DND-41 (cell line): ENCODE data around the gene RALA.
A peak's percentile ranks its signal among the peaks of the same experiment; 100 is the strongest.

ENCODE experiments used
- ATAC-seq: fragments of 200-7000 bp; cut with Tn5 transposase; 3 replicates; pipeline ENCODE4 v1.9.1; 2021; ENCODE audit warnings: low read depth; ENCODE audit not compliant: insufficient read depth
- DNase-seq: peaks from one replicate; pipeline ENCODE4 v3.0.0-alpha.2; 2020
- H2AFZ ChIP-seq: 2 replicates; pipeline ENCODE4 v1.6.0; 2012; ENCODE audit warnings: low read depth, low read length
- H3K27ac ChIP-seq: 2 replicates; pipeline ENCODE4 v1.5.1; 2012; ENCODE audit warnings: low read length, inconsistent platforms
- H3K27me3 ChIP-seq: fragments of 200-600 bp; sonication (generic); 2 replicates; pipeline ENCODE4 v1.6.0; 2012; ENCODE audit warnings: low read length, mild to moderate bottlenecking, inconsistent platforms; ENCODE audit not compliant: insufficient read depth, poor library complexity
- H3K36me3 ChIP-seq: 2 replicates; pipeline ENCODE4 v1.5.1; 2012; ENCODE audit warnings: low read length, inconsistent platforms; ENCODE audit not compliant: insufficient read depth
- H3K4me1 ChIP-seq: 2 replicates; pipeline ENCODE4 v1.5.1; 2012; ENCODE audit warnings: mild to moderate bottlenecking, low read length; ENCODE audit not compliant: insufficient read depth
- H3K4me2 ChIP-seq: 2 replicates; pipeline ENCODE4 v1.6.0; 2012; ENCODE audit warnings: mild to moderate bottlenecking, moderate library complexity, low read length, inconsistent platforms; ENCODE audit not compliant: insufficient read depth
- H3K4me3 ChIP-seq, 2 experiments: fragments of 200-600 bp in 1 of 2; shearing (Covaris generic) in 1 of 2; 2 replicates each; pipeline ENCODE4 v1.5.1; 2012 to 2016; ENCODE audit warnings: inconsistent platforms in 2 of 2, low read length in 2 of 2, mild to moderate bottlenecking in 2 of 2, low read depth in 1 of 2, moderate library complexity in 1 of 2
- H3K79me2 ChIP-seq: 2 replicates; pipeline ENCODE4 v1.6.0; 2012; ENCODE audit warnings: low read length, inconsistent platforms; ENCODE audit not compliant: insufficient read depth
- H3K9ac ChIP-seq: 2 replicates; pipeline ENCODE4 v1.6.0; 2012; ENCODE audit warnings: low read depth, mild to moderate bottlenecking, inconsistent platforms, low read length, moderate library complexity
- H3K9me3 ChIP-seq: 2 replicates; pipeline ENCODE4 v1.5.1; 2012; ENCODE audit warnings: low read length, moderate library complexity, mild to moderate bottlenecking, inconsistent platforms; ENCODE audit not compliant: insufficient read depth, severe bottlenecking
- H4K20me1 ChIP-seq: 2 replicates; pipeline ENCODE4 v1.6.0; 2012; ENCODE audit warnings: low read length; ENCODE audit not compliant: insufficient read depth
- EZH2 ChIP-seq: IDR thresholded peaks from 3 replicates; pipeline ENCODE4 v1.6.1; 2012; ENCODE audit warnings: borderline replicate concordance, low read depth, mild to moderate bottlenecking, moderate library complexity, low read length, inconsistent platforms; ENCODE audit not compliant: severe bottlenecking
- TF ChIP-seq, protein P1 (sequence below): IDR thresholded peaks from 2 replicates; pipeline ENCODE4 v1.5.1; 2012; ENCODE audit warnings: borderline replicate concordance, low read length, moderate library complexity, mild to moderate bottlenecking; ENCODE audit not compliant: poor library complexity, severe bottlenecking; ENCODE audit errors: extremely low read depth

The RALA gene

DNA sequence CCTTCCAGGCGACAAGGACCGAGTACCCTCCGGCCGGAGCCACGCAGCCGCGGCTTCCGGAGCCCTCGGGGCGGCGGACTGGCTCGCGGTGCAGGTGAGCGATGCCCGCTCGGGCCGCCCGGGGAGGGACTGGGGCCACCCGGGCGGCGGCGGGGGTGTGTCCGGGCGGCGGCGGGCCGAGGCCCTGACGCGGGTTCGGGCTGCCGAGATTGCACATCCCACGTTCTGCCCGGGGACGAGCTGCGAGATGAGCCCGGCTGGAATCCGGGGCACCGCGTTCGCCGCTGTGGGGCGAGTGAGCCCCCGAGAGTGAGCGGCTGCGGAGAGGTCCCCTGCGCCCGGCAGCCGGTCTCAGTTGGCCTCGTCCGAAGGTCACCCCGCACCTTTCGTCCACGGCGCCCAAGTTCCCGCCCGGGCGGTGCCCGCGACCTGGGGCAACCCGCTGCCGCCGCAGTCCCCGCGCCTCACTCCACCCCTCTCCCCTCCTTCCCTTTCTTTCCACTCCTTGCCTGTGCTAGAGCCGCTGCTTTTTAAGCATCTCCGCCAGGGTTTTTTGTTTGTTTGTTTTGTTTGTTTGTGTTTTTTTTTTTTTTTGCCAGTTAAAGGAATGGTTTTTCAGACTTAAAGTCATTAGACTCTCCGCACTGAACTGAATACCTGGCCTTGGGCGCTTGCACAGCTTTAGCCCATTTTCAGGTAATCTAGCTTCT is 515 bp downstream of the RALA start:
- H3K27ac ChIP-seq, result peak overlapping the region; percentile 76
- H3K4me3 ChIP-seq, result peak overlapping the region; percentile 70 to 84
- peak overlapping the region; percentile 68 for H3K4me2 ChIP-seq
- peak overlapping the region; percentile 93 for H3K9ac ChIP-seq
- ATAC-seq (peak; percentile 63), DNase-seq (peak; percentile 27)
- H2AFZ ChIP-seq, result peak overlapping the region; percentile 87
- peaks cover 59% of the 10 kb centered on the region for H3K79me2 ChIP-seq
- no peaks in the 10 kb centered on the region; the same call in 1 of the 2 replicates for H3K36me3 ChIP-seq
- H4K20me1 ChIP-seq, result peaks cover 4% of the 10 kb centered on the region; the same call in 1 of the 2 replicates
- TF ChIP-seq EZH2, result no peak
- TF ChIP-seq, protein P1, sequence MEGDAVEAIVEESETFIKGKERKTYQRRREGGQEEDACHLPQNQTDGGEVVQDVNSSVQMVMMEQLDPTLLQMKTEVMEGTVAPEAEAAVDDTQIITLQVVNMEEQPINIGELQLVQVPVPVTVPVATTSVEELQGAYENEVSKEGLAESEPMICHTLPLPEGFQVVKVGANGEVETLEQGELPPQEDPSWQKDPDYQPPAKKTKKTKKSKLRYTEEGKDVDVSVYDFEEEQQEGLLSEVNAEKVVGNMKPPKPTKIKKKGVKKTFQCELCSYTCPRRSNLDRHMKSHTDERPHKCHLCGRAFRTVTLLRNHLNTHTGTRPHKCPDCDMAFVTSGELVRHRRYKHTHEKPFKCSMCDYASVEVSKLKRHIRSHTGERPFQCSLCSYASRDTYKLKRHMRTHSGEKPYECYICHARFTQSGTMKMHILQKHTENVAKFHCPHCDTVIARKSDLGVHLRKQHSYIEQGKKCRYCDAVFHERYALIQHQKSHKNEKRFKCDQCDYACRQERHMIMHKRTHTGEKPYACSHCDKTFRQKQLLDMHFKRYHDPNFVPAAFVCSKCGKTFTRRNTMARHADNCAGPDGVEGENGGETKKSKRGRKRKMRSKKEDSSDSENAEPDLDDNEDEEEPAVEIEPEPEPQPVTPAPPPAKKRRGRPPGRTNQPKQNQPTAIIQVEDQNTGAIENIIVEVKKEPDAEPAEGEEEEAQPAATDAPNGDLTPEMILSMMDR, result no peak
- peaks cover 39% of the 10 kb centered on the region for H3K4me1 ChIP-seq
- no peaks in the 10 kb centered on the region for H3K27me3 ChIP-seq
- no peaks in the 10 kb centered on the region for H3K9me3 ChIP-seq

DNA sequence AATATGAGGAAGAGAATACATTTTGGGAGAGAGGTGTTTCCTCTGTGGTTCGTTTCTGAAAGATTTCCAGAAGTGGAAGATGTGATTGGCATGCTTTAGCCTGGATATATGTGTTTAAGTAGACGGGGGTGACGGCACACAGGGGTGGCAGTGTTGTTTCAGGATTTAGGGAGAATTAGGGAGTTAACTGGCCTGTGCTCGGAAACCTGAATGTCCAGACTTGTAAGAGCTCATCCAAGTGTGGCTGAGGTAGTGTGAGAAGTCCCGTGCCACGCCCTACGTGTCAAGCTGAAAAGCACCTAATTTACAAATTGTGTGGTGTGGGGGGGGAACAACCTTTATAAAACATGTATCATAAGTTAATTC is 1.1 kb downstream of the RALA start:
- Histone ChIP-seq H3K79me2 (peaks cover 61% of the 10 kb centered on the region), H2AFZ (peak overlapping the region; percentile 87), H3K36me3 (no peaks in the 10 kb centered on the region; the same call in 1 of the 2 replicates), H3K4me3 (peak overlapping the region; percentile 70 to 84), H4K20me1 (peaks cover 4% of the 10 kb centered on the region; the same call in 1 of the 2 replicates), H3K27ac (peak overlapping the region; percentile 76; the same call in 1 of the 2 replicates), H3K27me3 (no peaks in the 10 kb centered on the region), H3K4me1 (peaks cover 39% of the 10 kb centered on the region), H3K9ac (peak overlapping the region; percentile 93), H3K9me3 (no peaks in the 10 kb centered on the region), H3K4me2 (peak overlapping the region; percentile 68)
- DNase-seq, result no peak
- TF ChIP-seq, protein P1, result no peak
- no peak for TF ChIP-seq EZH2
- ATAC-seq, result no peak

DNA sequence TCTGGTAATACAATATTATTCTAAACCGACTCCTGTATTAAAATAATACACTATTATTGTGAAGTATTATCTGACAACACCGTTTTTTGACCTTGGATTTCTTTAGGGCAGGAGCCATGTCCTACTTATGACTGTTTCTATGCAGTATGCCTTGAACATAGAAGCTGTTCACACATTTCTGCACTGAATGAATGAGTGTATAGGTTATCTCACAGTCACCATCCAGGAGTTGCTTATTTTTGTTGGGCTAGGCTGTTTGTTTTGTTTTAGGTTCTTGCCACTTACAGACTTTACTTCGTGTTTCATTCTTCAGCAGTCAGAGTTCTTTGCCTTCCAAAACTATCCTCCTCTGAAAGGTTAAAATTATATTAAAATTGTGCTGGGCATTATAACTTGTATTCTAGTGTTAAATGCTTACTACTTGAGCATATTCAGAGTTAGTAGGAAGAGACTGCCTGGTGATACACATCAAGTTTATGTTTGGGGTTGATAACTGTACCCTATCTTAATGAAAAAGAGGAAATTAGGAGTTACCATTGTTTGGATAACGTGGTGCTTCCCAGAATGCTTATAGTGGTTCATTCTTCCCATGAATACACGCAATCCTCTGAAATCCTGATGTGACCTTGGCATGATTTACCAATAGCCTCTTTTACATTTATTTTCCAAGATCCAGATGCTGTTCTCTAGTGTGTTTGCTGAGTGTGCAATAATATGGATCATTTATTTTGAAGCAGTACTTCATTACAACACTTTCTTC is 1.7 kb downstream of the RALA start:
- Histone ChIP-seq H3K4me3 (peak overlapping the region; percentile 70 to 84; a peak in 2 of 4 replicates), H4K20me1 (peaks cover 4% of the 10 kb centered on the region; the same call in 1 of the 2 replicates), H3K4me1 (peaks cover 39% of the 10 kb centered on the region), H3K79me2 (peaks cover 64% of the 10 kb centered on the region), H3K36me3 (no peaks in the 10 kb centered on the region; the same call in 1 of the 2 replicates), H2AFZ (no peak overlapping the region), H3K9ac (peak overlapping the region; percentile 93; the same call in 1 of the 2 replicates), H3K4me2 (peak overlapping the region; percentile 68), H3K27ac (no peak overlapping the region), H3K9me3 (no peaks in the 10 kb centered on the region), H3K27me3 (no peaks in the 10 kb centered on the region)
- ATAC-seq (no peak), DNase-seq (no peak)
- TF ChIP-seq, protein P1, result no peak
- no peak for TF ChIP-seq EZH2
